Measurements from ENCODE around the gene TACC2.

TACC2 gene

DNA sequence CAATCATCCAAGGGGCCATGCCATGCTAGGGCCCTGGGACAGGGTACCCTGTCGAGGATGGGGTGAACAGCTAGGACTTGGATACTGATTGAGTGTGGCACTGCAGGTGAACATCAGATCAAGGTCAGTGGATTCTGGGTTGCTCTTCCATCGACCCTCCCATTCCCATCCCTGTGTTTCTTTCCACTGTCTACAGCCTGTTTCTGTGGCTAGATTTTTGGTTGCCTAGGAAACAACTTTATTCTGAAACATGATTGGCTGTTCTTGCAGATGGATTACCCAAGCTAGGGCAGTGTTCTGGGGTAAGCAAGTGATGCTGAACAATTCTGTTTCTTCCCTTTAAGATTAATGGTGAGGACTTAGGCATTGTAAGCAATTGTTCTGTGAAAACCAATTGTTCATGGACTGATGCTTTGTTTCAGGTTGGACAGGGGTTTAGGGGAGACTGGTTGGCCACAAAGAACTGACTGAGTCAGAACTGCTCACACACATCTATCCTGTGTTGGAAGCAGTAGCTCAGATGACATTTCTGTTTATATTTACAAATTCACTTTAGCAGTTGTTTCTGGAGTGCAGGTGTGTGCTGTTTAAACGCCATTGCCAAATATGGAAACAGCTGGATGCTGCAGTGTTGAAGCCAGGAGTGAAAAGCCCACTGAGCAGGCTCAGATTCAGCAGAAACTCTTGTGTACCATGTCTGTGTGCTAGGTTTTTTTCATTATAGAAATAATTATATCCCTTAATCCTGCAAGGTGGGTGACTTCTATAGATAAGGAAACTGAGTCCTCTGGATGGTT, 179.8 kb downstream of the TACC2 start:
- DNase-seq, result no peak
- in situ Hi-C loops (cut with MboI; ENCODE audit: low pct_unique_long_range_greater_than_20kb, low sequenced_read_pairs), result no loop called here

DNA sequence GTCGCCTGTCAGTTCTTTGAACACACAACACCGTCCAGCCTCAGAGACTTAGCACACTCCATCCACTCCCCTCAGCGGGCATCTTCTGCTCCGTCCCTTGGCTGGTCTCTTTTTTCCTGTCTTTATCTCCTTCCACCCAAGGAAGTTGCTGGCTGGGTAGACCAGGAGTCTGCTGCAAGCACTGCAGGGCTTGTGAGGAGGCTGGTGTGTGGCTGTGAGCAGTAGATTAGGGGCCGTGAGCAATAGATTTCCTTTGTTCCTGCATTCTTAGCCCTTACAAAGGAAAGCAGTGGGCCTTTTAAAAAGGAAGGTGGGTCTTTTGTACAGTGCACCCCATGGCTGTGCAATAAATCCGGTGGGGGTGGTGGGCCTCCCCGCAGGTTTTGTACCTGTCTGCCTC, 181.8 kb downstream of the TACC2 start:
- in situ Hi-C loops (cut with MboI; ENCODE audit: low pct_unique_long_range_greater_than_20kb, low sequenced_read_pairs), result no loop called here
- no peak for DNase-seq

DNA sequence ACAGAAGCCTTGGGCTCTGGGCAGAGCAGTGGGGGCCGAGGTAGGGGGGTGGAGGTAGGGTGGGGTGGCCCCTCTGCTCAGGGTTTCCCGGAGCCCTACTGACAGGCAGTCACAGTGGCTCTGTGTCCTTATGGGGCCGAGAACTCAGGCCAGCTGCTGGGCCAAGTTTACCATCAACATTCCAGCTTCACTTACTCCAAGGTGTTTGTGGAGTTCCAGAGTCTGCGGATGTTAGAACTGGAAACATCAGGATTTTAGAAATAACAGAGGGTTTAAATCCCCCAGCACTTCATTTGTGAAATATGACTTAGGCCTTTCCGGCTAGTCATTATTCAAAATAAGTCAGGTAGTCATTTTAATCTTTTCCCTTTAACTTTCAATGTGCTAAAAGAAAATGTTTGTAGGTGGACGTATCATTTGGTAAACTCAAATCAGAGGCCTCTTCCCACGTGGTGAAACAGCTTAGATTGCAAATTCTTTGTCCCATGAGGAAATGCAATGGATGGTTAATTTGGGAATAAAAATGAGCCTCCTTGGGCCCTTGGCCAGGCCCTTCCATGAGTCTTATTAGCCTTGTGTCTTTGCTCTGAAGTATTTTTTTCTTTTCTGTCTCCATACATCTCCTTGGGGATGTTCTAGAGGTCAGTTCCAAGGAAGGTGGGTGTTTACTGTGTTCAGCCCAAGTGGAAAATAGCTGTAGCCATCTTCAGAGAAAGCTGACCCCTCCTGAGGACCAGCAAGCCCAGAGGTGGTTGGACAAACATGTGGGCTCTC, 182.5 kb downstream of the TACC2 start:
- in situ Hi-C loops (cut with MboI; ENCODE audit: low pct_unique_long_range_greater_than_20kb, low sequenced_read_pairs), result no loop called here
- no peak for DNase-seq

DNA sequence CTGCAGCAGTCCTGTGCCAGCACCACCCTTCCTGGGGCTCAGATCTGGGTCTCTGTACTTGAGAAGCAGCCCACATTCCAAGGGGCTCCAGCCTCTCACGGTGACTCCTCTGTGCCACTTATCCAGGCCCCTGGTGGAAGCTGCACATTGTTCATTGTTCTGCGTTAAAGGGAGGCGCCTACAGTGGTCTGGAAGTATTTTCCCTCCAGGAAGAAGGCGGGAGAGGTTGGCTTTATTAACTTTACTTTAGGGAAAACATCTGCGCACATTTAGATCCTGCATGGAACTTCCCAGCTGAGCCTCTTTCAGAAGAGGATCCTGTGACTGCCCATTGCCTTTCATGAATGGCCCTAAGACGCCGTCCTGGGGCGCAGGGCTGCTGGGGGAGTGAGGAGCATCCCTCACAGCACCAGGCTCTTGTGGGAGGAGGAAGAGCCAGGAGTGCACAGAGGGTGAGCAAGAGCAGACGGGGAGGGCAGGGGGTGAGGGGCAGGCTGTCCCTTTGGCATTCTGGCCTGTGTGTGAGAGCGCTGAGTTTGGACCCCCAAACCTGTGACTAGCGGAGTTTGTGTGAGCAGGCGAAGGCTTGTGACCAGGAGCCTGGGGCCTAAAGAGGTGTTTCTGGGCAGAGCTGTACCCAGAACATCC, 183.5 kb downstream of the TACC2 start:
- in situ Hi-C loops (cut with MboI; ENCODE audit: low pct_unique_long_range_greater_than_20kb, low sequenced_read_pairs), result no loop called here
- no peak for DNase-seq

DNA sequence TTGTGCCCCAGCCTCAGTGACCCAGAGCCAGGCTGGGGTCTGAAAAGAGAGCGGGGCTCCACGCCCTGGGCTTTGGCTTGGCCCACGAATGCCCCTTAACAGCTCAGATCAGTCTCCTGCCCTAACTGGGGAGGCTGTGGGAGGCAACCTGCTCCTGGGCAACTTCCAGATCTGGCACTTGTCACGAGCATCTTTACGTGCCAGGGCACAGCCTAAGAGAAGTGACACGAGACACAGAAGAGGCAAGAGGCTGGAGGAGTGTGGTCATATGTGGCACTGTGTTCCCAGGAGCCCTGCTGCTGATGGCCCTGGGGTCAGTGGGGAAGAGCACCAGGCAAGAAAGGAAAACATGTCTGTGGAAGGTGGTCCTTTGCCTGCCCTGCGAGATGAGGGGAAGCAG, 184.4 kb downstream of the TACC2 start:
- in situ Hi-C loops (cut with MboI; ENCODE audit: low pct_unique_long_range_greater_than_20kb, low sequenced_read_pairs), result no loop called here
- no peak for DNase-seq

DNA sequence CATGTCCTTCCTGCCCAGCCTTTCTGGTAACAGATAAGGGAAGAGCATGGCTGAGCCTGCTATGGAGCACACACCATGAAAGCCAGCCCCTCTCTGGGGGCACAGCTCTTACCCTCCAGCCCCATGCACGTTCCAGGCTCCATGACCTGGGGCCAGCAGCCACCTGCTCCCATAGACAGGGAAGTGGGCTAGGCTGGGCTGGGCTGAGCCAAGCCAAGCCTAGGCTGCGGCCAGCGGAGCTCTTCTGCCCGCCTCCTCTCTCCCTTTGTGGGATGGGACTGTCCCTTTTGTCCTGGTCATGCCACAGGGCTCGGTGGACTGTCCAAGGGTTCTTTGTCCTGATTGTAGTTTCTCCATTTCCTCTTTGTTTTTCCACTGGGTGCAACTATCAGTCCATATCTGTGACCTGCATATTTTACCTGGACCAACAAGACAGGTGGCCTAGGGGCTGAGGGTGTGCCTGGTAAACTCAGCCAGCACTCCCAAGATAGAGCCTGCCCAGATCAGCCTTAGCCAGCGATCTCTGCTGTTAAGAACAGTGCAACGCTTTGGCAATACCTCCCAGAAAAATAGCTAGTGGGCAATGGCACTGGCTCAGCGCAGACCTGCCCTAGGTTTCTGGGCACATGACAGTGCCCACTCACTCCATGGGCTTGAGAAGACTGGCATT, 184.9 kb downstream of the TACC2 start:
- in situ Hi-C loops (cut with MboI; ENCODE audit: low pct_unique_long_range_greater_than_20kb, low sequenced_read_pairs), result no loop called here
- no peak for DNase-seq

DNA sequence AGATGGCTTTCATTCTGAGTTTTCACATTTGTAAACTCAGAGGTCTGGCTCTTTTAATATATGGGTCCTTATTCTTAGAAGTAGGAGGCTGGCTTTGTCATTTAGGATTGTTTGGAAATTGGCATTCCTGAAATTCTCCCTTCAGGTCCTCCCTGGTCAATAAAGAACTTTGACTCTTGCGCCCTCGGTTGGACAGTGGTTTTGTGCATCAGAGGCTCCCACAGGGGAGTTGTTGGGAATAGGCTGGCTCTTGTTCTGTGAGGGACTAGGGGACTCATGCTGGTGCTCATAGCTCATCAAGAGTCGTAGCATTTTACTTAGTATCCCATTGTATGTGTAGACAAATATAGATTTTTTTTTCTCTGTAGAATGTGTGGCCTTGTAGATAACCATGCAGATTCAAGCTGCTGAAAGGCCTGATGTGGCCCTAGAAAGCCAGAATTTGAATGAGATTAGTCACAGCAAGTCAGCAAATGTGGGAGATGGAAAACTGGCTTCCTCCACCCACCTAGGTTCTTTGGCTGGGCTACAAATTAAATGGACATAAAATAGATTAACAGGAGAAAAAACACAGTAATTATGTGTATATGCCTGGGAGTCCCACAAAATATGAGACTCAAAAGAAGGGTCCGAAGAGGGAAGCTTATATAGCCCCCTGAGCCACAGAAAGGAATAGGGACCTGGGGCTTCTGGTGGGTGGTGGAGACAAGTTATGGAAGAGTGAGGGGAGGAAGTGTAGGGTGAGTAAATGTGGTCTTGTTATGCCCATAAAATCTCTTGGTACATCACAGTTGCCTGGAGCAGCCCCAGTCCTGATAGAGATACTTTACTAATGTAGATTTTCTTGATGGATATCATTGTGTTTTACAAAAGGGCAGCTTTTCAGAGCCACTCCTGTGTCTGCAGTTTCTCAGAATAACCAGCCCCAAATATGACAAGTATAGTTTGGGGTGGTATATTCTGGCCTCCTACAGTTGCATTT, 187.6 kb downstream of the TACC2 start:
- no peak for DNase-seq
- in situ Hi-C loops (cut with MboI; ENCODE audit: low pct_unique_long_range_greater_than_20kb, low sequenced_read_pairs), result no loop called here

DNA sequence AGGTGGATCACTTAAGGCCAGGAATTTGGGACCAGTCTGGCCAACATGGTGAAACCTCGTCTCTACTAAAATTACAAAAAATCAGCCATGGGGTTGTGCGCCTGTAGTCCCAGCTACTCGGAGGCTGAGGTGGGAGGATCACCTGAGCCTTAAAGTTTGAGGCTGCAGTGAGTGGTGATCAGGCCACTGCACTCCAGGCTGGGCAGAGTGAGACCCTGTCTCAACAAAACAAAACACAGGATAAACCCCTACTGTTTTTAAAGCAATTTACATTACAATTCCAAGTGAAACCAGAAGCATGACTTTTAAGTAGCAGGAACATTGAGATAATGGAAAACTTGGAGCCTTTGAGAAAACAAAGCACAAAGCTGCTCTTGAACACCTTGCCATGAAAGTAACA, 189.7 kb downstream of the TACC2 start:
- no peak for DNase-seq
- in situ Hi-C loops (cut with MboI; ENCODE audit: low pct_unique_long_range_greater_than_20kb, low sequenced_read_pairs), result no loop called here

DNA sequence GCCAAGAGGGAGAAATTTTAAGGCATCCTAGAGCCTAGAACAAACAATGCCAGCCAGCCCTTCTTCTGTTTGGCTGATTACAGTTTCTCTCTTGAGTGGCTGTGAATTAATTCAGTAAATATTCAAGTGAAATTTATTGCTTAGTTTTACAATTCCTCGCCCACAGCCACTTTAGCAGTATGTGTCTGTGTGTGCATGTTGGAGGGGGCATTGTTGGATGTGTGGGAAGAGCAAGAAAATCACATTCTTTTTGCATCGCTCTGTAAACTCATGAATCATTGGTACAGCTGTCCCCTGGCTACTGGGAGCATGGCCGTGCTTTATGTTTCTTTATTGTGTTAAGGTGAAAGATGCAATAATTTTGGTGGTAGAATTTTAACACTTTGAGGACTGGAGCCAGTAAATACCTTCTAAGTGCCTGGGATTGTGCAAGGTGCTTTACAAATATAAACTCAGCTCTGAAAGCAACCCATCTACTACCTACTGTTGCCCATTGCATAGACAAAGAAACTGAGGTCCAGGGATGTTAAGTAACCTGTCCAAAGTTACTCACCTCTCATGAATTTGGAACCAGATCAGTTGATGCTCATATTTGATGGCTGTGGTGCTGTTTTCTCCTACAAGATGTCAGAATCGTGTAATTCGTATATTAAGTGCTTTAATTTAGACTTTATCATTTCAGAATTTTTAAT, 192.2 kb downstream of the TACC2 start:
- in situ Hi-C loops (cut with MboI; ENCODE audit: low pct_unique_long_range_greater_than_20kb, low sequenced_read_pairs), result no loop called here

DNA sequence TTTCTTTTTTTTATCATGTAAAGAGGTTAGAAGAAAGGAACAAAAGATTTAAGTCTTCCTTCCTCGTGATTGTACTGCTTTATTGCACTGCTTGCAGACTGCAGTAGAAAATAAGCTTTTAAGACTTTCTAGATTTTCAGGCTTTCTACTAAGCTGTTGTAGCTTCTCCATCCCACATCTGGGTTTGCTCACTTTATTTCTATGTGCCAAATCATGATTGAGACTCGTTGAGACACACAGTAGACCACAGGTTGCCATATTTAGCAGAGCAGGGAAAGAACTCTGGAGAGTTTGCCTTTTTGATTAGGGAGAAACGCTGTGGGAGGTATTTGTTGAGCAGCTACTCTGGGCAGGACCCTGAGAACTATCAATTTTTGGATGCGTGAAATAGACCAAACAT, 192.9 kb downstream of the TACC2 start:
- in situ Hi-C loops (cut with MboI; ENCODE audit: low pct_unique_long_range_greater_than_20kb, low sequenced_read_pairs), result no loop called here
- no peak for DNase-seq

More for the DNA sequence above, 192.2 kb downstream of the TACC2 start:
- no peak for DNase-seq

DNA sequence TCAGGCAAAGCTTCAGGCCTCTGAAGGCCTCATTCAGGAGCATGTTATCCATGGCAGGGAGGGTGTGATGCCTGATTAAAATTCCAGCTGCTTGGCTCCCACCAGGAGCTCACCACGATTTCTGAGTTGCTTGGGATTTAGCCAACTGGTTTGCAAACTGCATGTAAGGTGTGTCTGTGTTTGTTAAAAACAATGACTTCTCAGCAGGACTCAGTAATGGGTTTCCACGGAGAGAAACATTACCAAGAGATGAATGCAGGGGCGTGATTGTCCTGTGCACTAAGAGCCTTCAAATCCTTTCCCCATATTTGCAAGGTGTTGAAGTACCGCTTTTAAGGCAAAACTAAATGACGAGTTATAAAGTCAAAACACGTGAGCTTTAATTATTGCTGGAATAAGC, 193.3 kb downstream of the TACC2 start:
- DNase-seq, result no peak
- in situ Hi-C loops (cut with MboI; ENCODE audit: low pct_unique_long_range_greater_than_20kb, low sequenced_read_pairs), result no loop called here

DNA sequence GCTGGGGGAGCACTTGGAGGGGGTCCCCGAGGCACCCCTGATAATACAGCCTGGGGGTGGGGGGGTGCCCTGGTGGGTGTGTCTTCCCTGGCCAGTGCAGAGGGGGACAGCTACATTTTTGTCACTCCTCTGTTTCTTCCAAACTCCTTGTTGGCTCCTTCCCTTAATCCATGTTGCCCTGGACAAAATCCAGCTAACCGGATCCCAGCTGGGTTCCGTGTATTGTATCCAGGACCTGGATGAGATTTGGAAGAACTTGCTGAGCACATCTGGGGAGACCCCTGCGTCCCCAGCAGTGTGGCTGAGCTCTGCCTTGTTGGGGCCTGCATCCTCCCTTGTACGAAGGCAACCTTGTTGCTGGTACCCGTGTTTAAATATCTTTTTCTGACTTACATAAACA, 195.3 kb downstream of the TACC2 start:
- in situ Hi-C loops (cut with MboI; ENCODE audit: low pct_unique_long_range_greater_than_20kb, low sequenced_read_pairs), result no loop called here
- no peak for DNase-seq

DNA sequence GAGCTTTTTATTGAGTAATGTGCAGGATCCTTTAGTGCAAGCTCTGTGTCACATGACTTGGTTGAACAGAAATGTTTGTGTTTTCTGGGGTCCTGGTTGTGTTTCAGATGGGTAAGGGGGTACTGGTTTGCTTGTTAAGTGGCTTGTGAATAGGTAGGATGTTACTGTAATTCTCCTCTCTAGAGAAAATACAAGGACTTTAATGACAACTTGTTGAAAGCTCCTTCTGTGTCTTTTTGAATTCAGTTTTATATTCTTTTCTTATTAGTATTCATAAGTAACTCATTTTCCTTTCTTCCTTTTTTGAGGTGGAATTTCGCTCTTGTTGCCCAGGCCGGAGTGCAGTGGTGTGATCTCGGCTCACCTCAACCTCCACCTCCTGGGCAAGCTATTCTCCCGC, 196.7 kb downstream of the TACC2 start:
- no peak for DNase-seq
- in situ Hi-C loops (cut with MboI; ENCODE audit: low pct_unique_long_range_greater_than_20kb, low sequenced_read_pairs), result no loop called here

DNA sequence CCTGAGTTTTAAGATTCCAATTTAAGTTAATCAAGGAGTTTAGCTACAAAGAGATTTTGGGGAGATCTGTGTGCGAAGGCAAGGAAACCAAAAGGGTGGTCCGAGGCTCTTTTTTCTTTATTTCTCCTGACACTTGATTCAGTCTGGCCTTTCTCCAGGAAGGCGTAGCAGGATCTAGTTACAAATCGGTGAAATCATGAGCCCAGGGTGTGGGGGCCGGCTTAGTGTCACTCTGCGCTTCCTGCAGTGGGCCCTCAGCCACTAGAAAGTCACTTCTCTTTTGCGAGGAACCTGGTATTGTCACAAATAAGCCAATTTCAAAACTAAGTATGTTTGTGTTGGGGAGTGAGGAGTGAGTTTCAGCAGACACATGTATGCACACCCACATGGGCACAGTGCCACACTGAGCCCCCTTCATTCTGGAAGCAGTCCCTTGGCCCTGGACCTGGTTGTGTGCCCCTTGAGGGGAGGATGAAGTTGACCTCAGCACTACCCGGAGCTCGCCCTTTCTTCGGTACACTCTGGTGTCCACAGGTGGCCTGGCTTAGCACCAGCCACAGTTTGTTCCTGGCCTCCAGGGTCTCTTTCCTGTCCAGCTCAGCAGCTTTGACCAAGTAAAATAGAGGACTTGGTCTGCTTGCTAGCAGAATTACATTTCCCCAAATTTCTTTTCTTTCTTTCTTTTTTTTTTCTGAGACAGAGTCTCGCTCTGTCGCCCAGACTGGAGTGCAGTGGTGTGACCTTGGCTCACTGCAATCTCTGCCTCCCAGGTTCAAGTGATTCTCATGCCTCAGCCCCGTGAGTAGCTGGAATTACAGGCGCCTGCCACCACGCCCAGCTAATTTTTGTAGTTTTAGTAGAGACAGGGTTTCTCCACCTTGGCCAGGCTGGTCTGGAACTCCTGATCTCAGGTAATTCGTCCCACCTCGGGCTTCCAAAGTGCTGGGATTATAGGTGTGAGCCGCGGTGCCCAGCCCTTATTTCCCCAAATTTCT, 198.2 kb downstream of the TACC2 start:
- DNase-seq, result no peak
- in situ Hi-C loops (cut with MboI; ENCODE audit: low pct_unique_long_range_greater_than_20kb, low sequenced_read_pairs), result no loop called here

DNA sequence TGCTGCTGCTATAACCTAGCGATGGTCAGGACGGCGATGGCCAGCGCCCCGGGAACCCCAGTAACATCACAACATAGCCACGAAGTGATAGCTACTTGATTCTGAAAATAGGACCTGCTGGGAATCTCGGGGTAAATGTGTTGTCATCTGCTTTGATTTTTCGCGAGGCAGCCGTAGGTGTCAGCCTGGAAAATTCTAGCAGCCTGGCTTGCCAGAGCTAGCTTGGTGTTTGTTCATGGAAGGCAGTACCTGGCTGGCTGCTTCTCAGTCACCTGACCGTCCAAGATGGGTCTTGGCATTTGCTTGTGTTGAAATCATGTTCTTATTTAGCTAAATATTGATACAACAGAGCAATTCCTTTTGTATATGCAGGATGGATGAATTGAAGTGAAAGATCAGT, 199.7 kb downstream of the TACC2 start:
- DNase-seq, result no peak
- in situ Hi-C loops (cut with MboI; ENCODE audit: low pct_unique_long_range_greater_than_20kb, low sequenced_read_pairs), result no loop called here

DNA sequence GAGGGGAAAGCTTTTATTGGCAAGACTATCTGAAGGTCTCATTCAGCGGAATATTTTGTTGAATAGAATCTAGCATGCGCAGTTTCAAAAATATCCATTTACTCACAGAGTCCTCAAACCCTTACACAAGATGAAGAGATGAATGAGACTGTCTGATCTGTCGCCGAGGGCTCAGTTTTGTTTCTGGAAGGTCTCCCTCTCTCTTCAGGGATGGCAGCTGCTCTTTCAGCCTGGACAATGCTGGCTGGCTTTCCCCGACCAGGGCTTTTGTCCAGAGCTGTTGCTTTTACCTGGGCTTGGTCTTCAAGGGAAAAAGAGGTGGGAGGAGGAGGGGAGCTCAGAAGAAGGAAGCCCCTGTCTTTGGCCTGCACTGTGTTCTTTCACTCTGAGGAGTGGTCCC, 200.2 kb downstream of the TACC2 start:
- in situ Hi-C loops (cut with MboI; ENCODE audit: low pct_unique_long_range_greater_than_20kb, low sequenced_read_pairs), result no loop called here

More for the DNA sequence above, 200.2 kb downstream of the TACC2 start:
- no peak for DNase-seq
